Naive B cell (primary cell): ENCODE data around the gene TCP1. TPM values are rescaled to one million over a fixed set of nuclear protein-coding genes. Genes with fewer than 3 reads are reported as not detected.
A peak's percentile ranks its signal among the peaks of the same experiment; 100 is the strongest.
"Not testable (repeated sequence)": the region's sequence is repeated elsewhere in the genome, so short reads cannot be mapped to it uniquely, and the experiment has no call there.

Source experiments
- ATAC-seq, 2 donors: fragments of 150-1000 bp; cut with Tn5 transposase; 2 replicates each; pipeline ENCODE4 v1.10.0; 2021; ENCODE audit warnings: low read depth in 2 of 2, mild to moderate bottlenecking in 2 of 2, moderate library complexity in 2 of 2
- DNase-seq: peaks from one replicate; pipeline ENCODE4 v3.0.0; 2022
- H3K27ac Mint-ChIP-seq, 6 donors: one replicate each; pipeline ENCODE4 v1.8.0; 2020 to 2022; ENCODE audit warnings: mild to moderate bottlenecking in 6 of 6, mixed read lengths in 6 of 6, moderate library complexity in 5 of 6, inconsistent platforms in 2 of 6
- H3K27me3 Mint-ChIP-seq, 3 donors: one replicate each; pipeline ENCODE4 v1.8.0; 2021 to 2022; ENCODE audit warnings: mixed read lengths in 3 of 3, mild to moderate bottlenecking in 1 of 3
- H3K36me3 Mint-ChIP-seq, 2 donors: one replicate each; pipeline ENCODE4 v1.8.0; 2020 to 2022; ENCODE audit warnings: mixed read lengths in 2 of 2, inconsistent platforms in 1 of 2, mild to moderate bottlenecking in 1 of 2
- H3K4me1 Mint-ChIP-seq, 3 donors: one replicate each; pipeline ENCODE4 v1.8.0; 2020 to 2022; ENCODE audit warnings: mixed read lengths in 3 of 3, inconsistent platforms in 1 of 3, mild to moderate bottlenecking in 1 of 3, moderate library complexity in 1 of 3
- H3K4me3 Mint-ChIP-seq, 8 donors: one replicate each; pipeline ENCODE4 v1.8.0; 2020 to 2022; ENCODE audit warnings: mild to moderate bottlenecking in 8 of 8, mixed read lengths in 8 of 8, moderate library complexity in 8 of 8, inconsistent platforms in 2 of 8
- H3K9me3 Mint-ChIP-seq, 7 donors: one replicate each; pipeline ENCODE4 v1.8.0; 2020 to 2022; ENCODE audit warnings: mixed read lengths in 7 of 7, mild to moderate bottlenecking in 5 of 7, inconsistent platforms in 2 of 7, moderate library complexity in 1 of 7
- polyA plus RNA-seq, 6 donors: library from polyadenylated mRNA; unstranded; fragments of 300-500 nt; fragmentation: Illumina TruSeq; gene quantifications; one replicate each; pipeline ENCODE4 v1.2.3, GENCODE V29; 2021; ENCODE audit warnings: low read depth in 6 of 6

TCP1 gene
- polyA plus RNA-seq, 6 donors from 2014 or later: 69.6 to 86.2 (median 73.3) TPM

GRCh38 chr6:159808647-159809046 is 19.2 kb upstream of the TCP1 start:
- Mint-ChIP-seq H3K27me3 (no peaks in the 10 kb centered on the region), H3K27ac (no peak overlapping the region), H3K36me3 (no peaks in the 10 kb centered on the region), H3K4me1 (peaks cover 7 to 12% (median 9%) of the 10 kb centered on the region in 3 donors), H3K9me3 (no peaks in the 10 kb centered on the region), H3K4me3 (no peak overlapping the region)
- DNase-seq: no peak
- ATAC-seq: no peak

- H3K9me3 Mint-ChIP-seq: no peaks in the 10 kb centered on the region
- no peak overlapping the region for H3K4me3 Mint-ChIP-seq
- H3K4me1 Mint-ChIP-seq: peaks cover 7 to 11% (median 9%) of the 10 kb centered on the region in 3 donors
- H3K27ac Mint-ChIP-seq: no peak overlapping the region
- no peak for DNase-seq
- no peaks in the 10 kb centered on the region for H3K36me3 Mint-ChIP-seq
- no peak for ATAC-seq
- H3K27me3 Mint-ChIP-seq: no peaks in the 10 kb centered on the region
These were observed 17.9 kb upstream of the TCP1 start for GRCh38 chr6:159807150-159807858.

GRCh38 chr6:159806021-159806458 is 16.6 kb upstream of the TCP1 start:
- Mint-ChIP-seq H3K27me3 (no peaks in the 10 kb centered on the region), H3K9me3 (no peaks in the 10 kb centered on the region), H3K4me1 (peaks cover 0 to 5% (median 2%) of the 10 kb centered on the region in 3 donors), H3K36me3 (no peaks in the 10 kb centered on the region), H3K4me3 (no peak overlapping the region), H3K27ac (no peak overlapping the region)
- ATAC-seq: no peak
- DNase-seq: no peak

- no peak for DNase-seq
- no peak for ATAC-seq
- Mint-ChIP-seq H3K4me3 (no peak overlapping the region), H3K9me3 (no peaks in the 10 kb centered on the region), H3K36me3 (no peaks in the 10 kb centered on the region), H3K27ac (peak overlapping the region in 1 of 6 donors; percentile 81), H3K4me1 (peaks cover 0 to 5% (median 2%) of the 10 kb centered on the region in 3 donors), H3K27me3 (no peaks in the 10 kb centered on the region)
These were observed 16.1 kb upstream of the TCP1 start for GRCh38 chr6:159805440-159806020.

GRCh38 chr6:159804504-159804903 is 15.1 kb upstream of the TCP1 start:
- H3K4me3 Mint-ChIP-seq: no peak overlapping the region

GRCh38 chr6:159801935-159802334 is 12.5 kb upstream of the TCP1 start:
- DNase-seq: no peak
- ATAC-seq: no peak
- H3K4me1 Mint-ChIP-seq: peaks cover 5 to 12% (median 7%) of the 10 kb centered on the region in 3 donors
- H3K4me3 Mint-ChIP-seq: no peak overlapping the region
- H3K27me3 Mint-ChIP-seq: no peaks in the 10 kb centered on the region
- peak overlapping the region in 1 of 6 donors; percentile 20 for H3K27ac Mint-ChIP-seq
- no peaks in the 10 kb centered on the region for H3K9me3 Mint-ChIP-seq
- H3K36me3 Mint-ChIP-seq: peaks cover 0 to 12% of the 10 kb centered on the region in 2 donors

More at GRCh38 chr6:159804504-159804903, 15.1 kb upstream of the TCP1 start:
- Mint-ChIP-seq H3K9me3 (no peaks in the 10 kb centered on the region), H3K4me1 (peaks cover 0 to 3% (median 1%) of the 10 kb centered on the region in 3 donors), H3K27ac (no peak overlapping the region), H3K36me3 (no peaks in the 10 kb centered on the region), H3K27me3 (no peaks in the 10 kb centered on the region)
- DNase-seq (no peak), ATAC-seq (no peak)

GRCh38 chr6:159800141-159800865 is 10.9 kb upstream of the TCP1 start, which contains the start of gene PNLDC1:
Gene PNLDC1 (plus strand): TSS chr6:159800276. CDS start chr6:159800308, 32 bp downstream.
- ATAC-seq (no peak), DNase-seq (no peak)
- Mint-ChIP-seq H3K36me3 (peaks cover 0 to 12% of the 10 kb centered on the region in 2 donors), H3K27me3 (no peaks in the 10 kb centered on the region), H3K9me3 (no peaks in the 10 kb centered on the region), H3K4me3 (no peak within 1 kb of the TSS), H3K4me1 (peaks cover 7 to 17% (median 11%) of the 10 kb centered on the region in 3 donors), H3K27ac (peak within 1 kb of the TSS in 3 of 6 donors; percentile 60 to 73 (median 69))

GRCh38 chr6:159797554-159797953 is 8.2 kb upstream of the TCP1 start:
- ATAC-seq (no peak), DNase-seq (no peak)
- Mint-ChIP-seq H3K4me1 (peaks cover 11 to 32% (median 15%) of the 10 kb centered on the region in 3 donors), H3K27me3 (no peaks in the 10 kb centered on the region), H3K9me3 (no peaks in the 10 kb centered on the region), H3K27ac (no peak overlapping the region), H3K4me3 (peak overlapping the region in 1 of 8 donors; percentile 4), H3K36me3 (peaks cover 0 to 12% of the 10 kb centered on the region in 2 donors)

GRCh38 chr6:159794976-159795375 is 5.6 kb upstream of the TCP1 start:
- H3K4me1 Mint-ChIP-seq: peaks cover 18 to 55% (median 37%) of the 10 kb centered on the region in 3 donors
- H3K36me3 Mint-ChIP-seq: peaks cover 0 to 12% of the 10 kb centered on the region in 2 donors
- not testable (repeated sequence) for ATAC-seq, H3K27ac Mint-ChIP-seq, DNase-seq, H3K9me3 Mint-ChIP-seq, H3K27me3 Mint-ChIP-seq
- H3K4me3 Mint-ChIP-seq: peak overlapping the region in 2 of 8 donors; percentile 3 to 45

- peaks cover 0 to 5% of the 10 kb centered on the region in 2 donors for H3K36me3 Mint-ChIP-seq
- no peaks in the 10 kb centered on the region for H3K27me3 Mint-ChIP-seq
- peak overlapping the region; percentile 94 to 100 (median 98) for H3K4me3 Mint-ChIP-seq
- no peak for ATAC-seq
- no peaks in the 10 kb centered on the region for H3K9me3 Mint-ChIP-seq
- H3K4me1 Mint-ChIP-seq: peaks cover 27 to 60% (median 47%) of the 10 kb centered on the region in 3 donors
- peak overlapping the region; percentile 13 to 98 (median 97) for H3K27ac Mint-ChIP-seq
- peak; percentile 29 for DNase-seq
These were observed 1.7 kb upstream of the TCP1 start for GRCh38 chr6:159790956-159791598.

- peaks cover 0 to 5% of the 10 kb centered on the region in 2 donors for H3K36me3 Mint-ChIP-seq
- ATAC-seq (peak; percentile 76 to 83), DNase-seq (peak; percentile 84)
- H3K9me3 Mint-ChIP-seq: no peaks in the 10 kb centered on the region
- no peaks in the 10 kb centered on the region for H3K27me3 Mint-ChIP-seq
- H3K4me1 Mint-ChIP-seq: peaks cover 22 to 56% (median 47%) of the 10 kb centered on the region in 3 donors
- peak within 1 kb of the TSS; percentile 94 to 98 (median 97) for H3K27ac Mint-ChIP-seq
- H3K4me3 Mint-ChIP-seq: peak within 1 kb of the TSS; percentile 94 to 100 (median 98)
These were observed 950 bp upstream of the TCP1 start, which contains the start of gene MRPL18 for GRCh38 chr6:159790149-159790955. Gene MRPL18 (plus strand): TSS chr6:159790467. CDS start chr6:159790588, 121 bp downstream.

- Mint-ChIP-seq H3K9me3 (no peaks in the 10 kb centered on the region), H3K4me1 (peaks cover 22 to 46% (median 43%) of the 10 kb centered on the region in 3 donors), H3K36me3 (peaks cover 0 to 5% of the 10 kb centered on the region in 2 donors), H3K27ac (peak overlapping the region in 4 of 6 donors; percentile 77 to 95 (median 89)), H3K4me3 (peak overlapping the region; percentile 94 to 100 (median 98)), H3K27me3 (no peaks in the 10 kb centered on the region)
- no peak for ATAC-seq
- DNase-seq: peak; percentile 7
These were observed 537 bp downstream of the TCP1 start for GRCh38 chr6:159788753-159789376.
